Measurements from ENCODE around the gene KLRC4. TPM values are rescaled to one million over a fixed set of nuclear protein-coding genes. Genes with fewer than 3 reads are reported as not detected.

Gene KLRC4
- total RNA-seq, 1 experiment from 2014 or later, result not detected

DNA sequence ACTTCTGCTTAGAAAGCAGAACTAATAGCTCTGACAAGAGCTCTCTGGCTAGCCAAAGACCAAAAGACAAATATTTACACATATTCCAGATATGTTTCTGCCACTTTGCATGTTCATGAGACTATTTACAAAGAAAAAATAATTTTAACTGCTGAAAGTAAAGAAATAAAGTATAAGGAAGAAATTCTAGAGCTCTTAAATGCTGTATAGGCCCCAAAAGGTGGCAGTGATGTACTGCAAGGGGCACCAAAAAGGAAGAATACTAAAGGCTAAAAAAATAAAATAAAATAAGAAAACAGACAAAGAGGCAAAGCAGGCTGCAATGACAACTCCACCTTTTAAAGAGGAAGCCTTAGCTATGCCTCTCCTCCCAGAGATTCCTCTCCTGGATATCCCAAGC, 42.7 kb downstream of the KLRC4 start:
- H3K4me3 Mint-ChIP-seq (ENCODE audit: unreplicated experiment), result no peak overlapping the region
- POLR2A ChIA-PET, result interaction anchor here (0.6 kb wide), 1 partner anchor 178 kb away, joined by 17 read pairs; no protein-coding TSS in a partner anchor
- DNase-seq, result no peak
- Histone ChIP-seq H3K4me1 (peaks cover 55% of the 10 kb centered on the region), H3K36me3 (ENCODE audit: control insufficient read depth, insufficient read depth, low read length) (no peaks in the 10 kb centered on the region; the same call in 1 of the 2 replicates), H3K9me3 (peaks cover 20% of the 10 kb centered on the region), H3K4me3 (ENCODE audit: low read depth, low read length) (no peak overlapping the region), H3K27me3 (replicated peaks; ENCODE audit: control insufficient read depth, insufficient read depth, low read length) (no peaks in the 10 kb centered on the region)
- H3K27ac Mint-ChIP-seq (ENCODE audit: unreplicated experiment), result no peak overlapping the region
- intact Hi-C loops (cut with micrococcal nuclease; ENCODE audit: unreplicated experiment), result loop anchor here (10.0 kb wide), 1 partner anchor 132 kb away; no protein-coding TSS in a partner anchor
- BruUV-seq (replicated peaks), result no TSS peak
- CTCF ChIA-PET, result interaction anchor here (1.0 to 2.1 kb wide), 3 partner anchors 18 to 192 kb away, joined by 4 to 6 read pairs (median 6); no protein-coding TSS in a partner anchor
- H3K27me3 Mint-ChIP-seq (ENCODE audit: insufficient read depth, unreplicated experiment), result no peaks in the 10 kb centered on the region
- TF ChIP-seq, protein P1, sequence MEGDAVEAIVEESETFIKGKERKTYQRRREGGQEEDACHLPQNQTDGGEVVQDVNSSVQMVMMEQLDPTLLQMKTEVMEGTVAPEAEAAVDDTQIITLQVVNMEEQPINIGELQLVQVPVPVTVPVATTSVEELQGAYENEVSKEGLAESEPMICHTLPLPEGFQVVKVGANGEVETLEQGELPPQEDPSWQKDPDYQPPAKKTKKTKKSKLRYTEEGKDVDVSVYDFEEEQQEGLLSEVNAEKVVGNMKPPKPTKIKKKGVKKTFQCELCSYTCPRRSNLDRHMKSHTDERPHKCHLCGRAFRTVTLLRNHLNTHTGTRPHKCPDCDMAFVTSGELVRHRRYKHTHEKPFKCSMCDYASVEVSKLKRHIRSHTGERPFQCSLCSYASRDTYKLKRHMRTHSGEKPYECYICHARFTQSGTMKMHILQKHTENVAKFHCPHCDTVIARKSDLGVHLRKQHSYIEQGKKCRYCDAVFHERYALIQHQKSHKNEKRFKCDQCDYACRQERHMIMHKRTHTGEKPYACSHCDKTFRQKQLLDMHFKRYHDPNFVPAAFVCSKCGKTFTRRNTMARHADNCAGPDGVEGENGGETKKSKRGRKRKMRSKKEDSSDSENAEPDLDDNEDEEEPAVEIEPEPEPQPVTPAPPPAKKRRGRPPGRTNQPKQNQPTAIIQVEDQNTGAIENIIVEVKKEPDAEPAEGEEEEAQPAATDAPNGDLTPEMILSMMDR (IDR thresholded peaks at IDR 0.05; ENCODE audit: insufficient read depth in 1 of 2, low read depth in 1 of 2, low read length in 1 of 2, severe bottlenecking in 1 of 2, unreplicated experiment in 1 of 2), result peak in 1 of 2 experiments; percentile 11
- peaks cover 20% of the 10 kb centered on the region for H3K4me1 Mint-ChIP-seq (ENCODE audit: low read depth, unreplicated experiment)
- H3K36me3 Mint-ChIP-seq (ENCODE audit: insufficient read depth, unreplicated experiment), result peaks cover 5% of the 10 kb centered on the region
- peaks cover 27% of the 10 kb centered on the region for H3K9me3 Mint-ChIP-seq (ENCODE audit: unreplicated experiment)

DNA sequence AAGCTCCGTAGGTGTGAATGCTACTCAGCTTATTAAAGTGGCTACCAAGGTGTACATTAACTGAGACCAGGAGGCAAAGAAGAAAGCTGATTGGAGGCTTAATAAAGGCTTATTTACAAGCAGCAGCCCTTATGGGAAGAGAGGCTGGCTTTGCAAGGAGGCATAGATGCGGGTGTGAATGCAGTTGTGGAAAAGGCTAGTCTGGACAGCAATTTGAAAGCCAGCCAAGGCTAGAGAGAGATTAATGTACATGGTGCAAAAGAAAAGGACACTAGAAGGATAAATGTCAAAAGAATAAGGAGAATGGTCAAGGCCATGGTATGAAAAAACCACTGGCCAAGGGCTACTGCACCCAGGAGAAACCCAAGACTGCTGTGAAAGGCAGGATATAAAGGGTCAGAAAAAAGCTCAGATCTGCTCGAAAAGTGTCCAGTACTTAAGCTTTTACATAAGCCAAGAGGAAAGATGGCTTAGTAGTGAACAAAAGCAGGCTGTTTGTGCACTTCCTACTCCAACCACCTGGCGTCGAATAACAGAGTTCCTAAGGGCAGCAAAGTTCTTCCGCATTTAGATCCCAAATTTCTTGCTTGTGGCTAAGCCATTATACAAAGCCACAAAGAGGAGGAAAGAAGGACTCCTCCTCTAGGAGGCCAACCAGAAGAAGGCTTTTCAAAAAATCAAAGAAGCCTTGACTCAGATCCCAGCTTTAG, 43.7 kb downstream of the KLRC4 start:
- Mint-ChIP-seq H3K9me3 (ENCODE audit: unreplicated experiment) (peaks cover 30% of the 10 kb centered on the region), H3K4me1 (ENCODE audit: low read depth, unreplicated experiment) (peaks cover 19% of the 10 kb centered on the region), H3K27ac (ENCODE audit: unreplicated experiment) (no peak overlapping the region), H3K27me3 (ENCODE audit: insufficient read depth, unreplicated experiment) (no peaks in the 10 kb centered on the region), H3K36me3 (ENCODE audit: insufficient read depth, unreplicated experiment) (no peaks in the 10 kb centered on the region), H3K4me3 (ENCODE audit: unreplicated experiment) (no peak overlapping the region)
- POLR2A ChIA-PET, result interaction anchor here (1.3 kb wide), 1 partner anchor 247 kb away, joined by 5 read pairs; the partner anchor contains the start of gene MAGOHB
- H3K36me3 ChIP-seq (ENCODE audit: control insufficient read depth, insufficient read depth, low read length), result no peaks in the 10 kb centered on the region; the same call in 1 of the 2 replicates
- H3K4me1 ChIP-seq, result peaks cover 56% of the 10 kb centered on the region
- peaks cover 21% of the 10 kb centered on the region for H3K9me3 ChIP-seq
- TF ChIP-seq, protein P1 (IDR thresholded peaks at IDR 0.05; ENCODE audit: insufficient read depth in 1 of 2, low read depth in 1 of 2, low read length in 1 of 2, severe bottlenecking in 1 of 2, unreplicated experiment in 1 of 2), result peak in 1 of 2 experiments; percentile 60
- DNase-seq, result no peak
- CTCF ChIA-PET, result interaction anchor here (1.5 to 2.1 kb wide), 2 partner anchors 20 to 36 kb away, joined by 4 to 6 read pairs; no protein-coding TSS in a partner anchor
- intact Hi-C loops (cut with micrococcal nuclease; ENCODE audit: unreplicated experiment), result loop anchor here (1.0 to 10.0 kb wide), 3 partner anchors 45 to 308 kb away; partner anchors contain the start of gene STYK1
- no peaks in the 10 kb centered on the region for H3K27me3 ChIP-seq (replicated peaks; ENCODE audit: control insufficient read depth, insufficient read depth, low read length)
- BruUV-seq (replicated peaks), result no TSS peak
- H3K4me3 ChIP-seq (ENCODE audit: low read depth, low read length), result peak overlapping the region; percentile 39

- POLR2A ChIA-PET, result interaction anchor here (0.6 to 1.3 kb wide), 3 partner anchors 11 to 248 kb away, joined by 4 to 5 read pairs (median 4); partner anchors contain the start of gene MAGOHB
- no peaks in the 10 kb centered on the region for H3K27me3 Mint-ChIP-seq (ENCODE audit: insufficient read depth, unreplicated experiment)
- Histone ChIP-seq H3K27me3 (replicated peaks; ENCODE audit: control insufficient read depth, insufficient read depth, low read length) (no peaks in the 10 kb centered on the region), H3K36me3 (ENCODE audit: control insufficient read depth, insufficient read depth, low read length) (no peaks in the 10 kb centered on the region; the same call in 1 of the 2 replicates), H3K4me3 (ENCODE audit: low read depth, low read length) (peak overlapping the region; percentile 39), H3K9me3 (peaks cover 21% of the 10 kb centered on the region), H3K4me1 (peaks cover 57% of the 10 kb centered on the region)
- TF ChIP-seq, protein P1 (IDR thresholded peaks at IDR 0.05; ENCODE audit: insufficient read depth in 1 of 2, low read depth in 1 of 2, low read length in 1 of 2, severe bottlenecking in 1 of 2, unreplicated experiment in 1 of 2), result no peak
- no peak overlapping the region for H3K27ac Mint-ChIP-seq (ENCODE audit: unreplicated experiment)
- no peak overlapping the region for H3K4me3 Mint-ChIP-seq (ENCODE audit: unreplicated experiment)
- H3K4me1 Mint-ChIP-seq (ENCODE audit: low read depth, unreplicated experiment), result peaks cover 14% of the 10 kb centered on the region
- peak; percentile 84 to 88 for DNase-seq
- H3K9me3 Mint-ChIP-seq (ENCODE audit: unreplicated experiment), result peaks cover 27% of the 10 kb centered on the region
- CTCF ChIA-PET, result interaction anchor here (0.7 to 2.1 kb wide), 3 partner anchors 20 to 46 kb away, joined by 3 to 6 read pairs (median 4); no protein-coding TSS in a partner anchor
- intact Hi-C loops (cut with micrococcal nuclease; ENCODE audit: unreplicated experiment), result loop anchor here (1.0 to 10.0 kb wide), 4 partner anchors 34 to 309 kb away; partner anchors contain the start of gene STYK1
- BruUV-seq (replicated peaks), result no TSS peak
- no peaks in the 10 kb centered on the region for H3K36me3 Mint-ChIP-seq (ENCODE audit: insufficient read depth, unreplicated experiment)
Observed at GRCh38 chr12:10364815-10365622, 44.5 kb downstream of the KLRC4 start.

Measured in Caco-2 (cell line).